ENCODE data around the gene ADNP. TPM values are rescaled to one million over a fixed set of nuclear protein-coding genes. Genes with fewer than 3 reads are reported as not detected.

ADNP gene
- total and polyA plus RNA-seq, 2 of the 4 experiments (the other 2 are of a cell fraction): 23.3 to 24.8 TPM

GRCh38 chr20:50848846-50849673 is 82.2 kb downstream of the ADNP start:
- H4K20me1 ChIP-seq (ENCODE audit: insufficient read depth, low read length): no peaks in the 10 kb centered on the region
- TF ChIP-seq SMC3 (IDR thresholded peaks at IDR 0.05; ENCODE audit: low read depth, low read length): no peak
- TF ChIP-seq MAZ (IDR thresholded peaks at IDR 0.05; ENCODE audit: borderline replicate concordance, low read depth, low read length): no peak
- no peak for TF ChIP-seq CHD1 (IDR thresholded peaks at IDR 0.05; ENCODE audit: low read depth, low read length)
- TF ChIP-seq CEBPB (IDR thresholded peaks at IDR 0.05; ENCODE audit: low read depth, low read length): no peak
- no peak for TF ChIP-seq RCOR1 (IDR thresholded peaks at IDR 0.05; ENCODE audit: insufficient replicate concordance, low read length)
- no peak for TF ChIP-seq MAFK (IDR thresholded peaks at IDR 0.05; ENCODE audit: low read depth, low read length)
- no peak for TF ChIP-seq CTCF (conservative IDR thresholded peaks at IDR 0.05; ENCODE audit: low read depth, low read length)
- no peak for TF ChIP-seq POLR2A (IDR thresholded peaks at IDR 0.05; ENCODE audit: low read depth, low read length)
- no peak for TF ChIP-seq USF2 (IDR thresholded peaks at IDR 0.05; ENCODE audit: low read depth, low read length)
- no peak for TF ChIP-seq FOS (IDR thresholded peaks at IDR 0.05; ENCODE audit: low read depth, low read length)
- TF ChIP-seq NFE2L2 (IDR thresholded peaks at IDR 0.05; ENCODE audit: low read depth, low read length): no peak
- TF ChIP-seq ELK1 (IDR thresholded peaks at IDR 0.05; ENCODE audit: borderline replicate concordance, low read depth, low read length): no peak
- no peak for TF ChIP-seq RFX5 (IDR thresholded peaks at IDR 0.05; ENCODE audit: low read depth, low read length)
- TF ChIP-seq BHLHE40 (IDR thresholded peaks at IDR 0.05; ENCODE audit: low read depth, low read length): no peak
- ChIA-PET POLR2A (ENCODE audit: unreplicated experiment) (no interaction called here), CTCF (no interaction called here)
- no peak overlapping the region for H3K23ac ChIP-seq (ENCODE audit: low read depth, low read length)
- H3K56ac ChIP-seq (ENCODE audit: extremely low read depth, insufficient read depth, low read length): no peak overlapping the region
- H3K4me2 ChIP-seq (ENCODE audit: low read depth, low read length): no peak overlapping the region
- no peak overlapping the region for H4K91ac ChIP-seq (ENCODE audit: insufficient read depth, low read depth, low read length)
- H4K5ac ChIP-seq (ENCODE audit: low read depth, low read length): no peak overlapping the region
- H3K79me1 ChIP-seq (ENCODE audit: low read depth in 1 of 2, low read length in 2 of 2): no peaks in the 10 kb centered on the region
- peaks cover 9% of the 10 kb centered on the region for H3K4me1 ChIP-seq (ENCODE audit: control insufficient read depth, insufficient read depth, low read length)
- H2BK15ac ChIP-seq (ENCODE audit: low read depth, low read length): no peak overlapping the region
- ATAC-seq (ENCODE audit: low read depth) (no peak), DNase-seq (no peak)
- dilution Hi-C loops (cut with HindIII; ENCODE audit: low sequenced_read_pairs, unreplicated experiment): no loop called here
- H3K9ac ChIP-seq (ENCODE audit: low read depth, low read length): no peak overlapping the region
- H2BK20ac ChIP-seq (ENCODE audit: low read depth, low read length): no peak overlapping the region
- intact Hi-C loops (cut with micrococcal nuclease): no loop called here
- no peaks in the 10 kb centered on the region for H3K9me3 ChIP-seq (ENCODE audit: control insufficient read depth, insufficient read depth, low read length)
- 52% methylated on average over 2 of the region's 18 CpGs; no CpG with 5 or more reads in 1 of the 2 experiments for WGBS, 2 experiments (ENCODE audit: extremely low coverage in 2 of 2, insufficient read length in 1 of 2)
- H3K27ac ChIP-seq (ENCODE audit: insufficient read depth, low read length): no peak overlapping the region
- H2AK9ac ChIP-seq (replicated peaks; ENCODE audit: low read depth, low read length, poor library complexity): no peak overlapping the region
- no TSS peak for BruUV-seq (replicated peaks)
- H3K9me1 ChIP-seq (ENCODE audit: insufficient read depth, low read length): peaks cover 4% of the 10 kb centered on the region; the same call in 1 of the 2 replicates
- no peak overlapping the region for H2AFZ ChIP-seq (replicated peaks; ENCODE audit: low read length, poor library complexity)
- H3K14ac ChIP-seq (replicated peaks; ENCODE audit: low read depth, low read length): no peak overlapping the region
- no peak overlapping the region for H2AK5ac ChIP-seq (ENCODE audit: low read depth, low read length)
- no peak overlapping the region for H2BK5ac ChIP-seq (ENCODE audit: low read depth, low read length, poor library complexity, severe bottlenecking)
- no peak overlapping the region for H3K18ac ChIP-seq (ENCODE audit: low read depth, low read length)
- in situ Hi-C loops (cut with MboI; ENCODE audit: low sequenced_read_pairs): no loop called here
- H4K8ac ChIP-seq (ENCODE audit: low read depth in 2 of 2, low read length in 2 of 2): no peak overlapping the region
- H3K4me3 ChIP-seq (ENCODE audit: insufficient read depth, low read depth, low read length): no peak overlapping the region
- no peaks in the 10 kb centered on the region for H3K36me3 ChIP-seq (ENCODE audit: control insufficient read depth, insufficient read depth, low read length)
- H2BK120ac ChIP-seq (ENCODE audit: low read depth, low read length): no peak overlapping the region
- no peaks in the 10 kb centered on the region for H3K27me3 ChIP-seq (ENCODE audit: control insufficient read depth, insufficient read depth, low read length)
- H3K4ac ChIP-seq (ENCODE audit: low read depth, low read length): no peak overlapping the region

Measured in IMR-90 (cell line).